Measurements from ENCODE around the gene ARHGEF6.

Gene ARHGEF6

DNA sequence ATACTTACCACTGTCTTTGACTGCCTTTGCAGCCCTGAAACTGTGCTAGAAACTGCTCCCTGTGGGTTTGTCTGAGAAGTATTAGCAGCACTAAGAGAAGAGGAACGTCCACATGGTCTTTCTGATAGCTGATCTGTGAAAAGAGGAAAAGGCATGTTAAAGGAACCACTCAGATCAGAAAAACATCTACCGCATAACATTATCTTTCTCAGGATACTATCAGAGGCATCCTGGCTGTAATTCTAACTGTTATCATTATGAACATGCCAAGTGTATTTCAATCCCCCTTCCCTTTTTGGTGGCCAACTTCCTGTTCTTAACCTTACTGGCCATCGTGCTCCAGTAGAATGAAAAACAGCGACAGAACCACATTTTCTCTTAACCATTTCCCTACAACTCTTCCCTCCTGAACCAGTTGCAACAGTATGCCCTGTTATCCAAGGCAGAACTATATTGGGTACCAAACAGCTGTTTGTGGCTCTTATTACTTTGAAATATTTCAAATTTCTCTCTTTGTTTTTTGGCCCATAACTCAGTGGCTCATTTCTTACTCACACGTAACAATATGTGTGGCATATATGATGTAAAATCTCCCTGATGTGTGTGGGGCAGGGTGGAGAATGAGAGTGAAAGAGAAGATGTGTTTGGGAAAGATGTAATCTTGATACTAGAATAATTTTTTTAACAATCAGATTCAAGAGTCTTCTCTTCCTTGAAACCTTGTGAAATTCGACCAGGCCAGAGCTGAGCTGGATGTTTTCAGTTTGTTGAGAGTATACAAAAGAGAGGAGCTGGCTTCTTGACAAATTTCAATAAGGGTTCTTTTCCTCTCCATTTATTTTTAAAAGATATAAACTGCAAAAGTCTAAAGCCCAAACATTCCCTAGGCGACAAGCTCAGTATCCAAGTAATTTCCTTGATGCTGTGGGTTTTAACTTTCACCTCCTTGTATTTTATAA is 35.2 kb downstream of the ARHGEF6 start:
- no peak for DNase-seq (ENCODE audit: low spot score)

DNA sequence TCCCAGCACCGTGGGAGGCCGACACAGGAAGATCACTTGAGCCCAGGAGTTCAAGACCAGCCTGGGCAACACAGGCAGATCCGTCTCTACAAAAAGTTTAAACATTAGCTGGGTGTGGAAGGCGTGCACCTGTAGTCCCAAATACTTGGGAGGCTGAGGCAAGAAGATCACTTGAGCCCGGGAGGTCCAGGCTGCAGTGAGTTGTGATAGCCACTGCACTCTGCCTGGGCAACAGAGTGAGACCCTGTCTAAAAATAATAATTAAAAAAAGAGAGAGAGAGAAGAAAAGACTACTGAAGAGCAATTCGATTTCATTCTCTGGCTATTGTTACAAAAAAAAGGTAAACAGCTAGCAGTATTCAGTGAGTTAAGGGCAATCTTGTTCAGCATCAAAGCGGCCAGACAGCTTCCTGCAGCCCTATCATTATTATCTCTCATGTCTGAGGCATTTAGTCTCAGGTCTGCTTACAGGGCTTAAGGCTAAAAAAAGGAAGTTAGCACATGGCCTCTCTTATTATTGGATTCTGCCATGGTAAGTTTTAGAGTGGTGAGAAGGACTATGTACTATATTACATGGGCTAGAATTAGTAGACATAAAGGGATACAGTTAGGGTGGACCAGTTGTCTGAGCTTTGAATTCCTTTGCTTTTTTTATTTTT is 37.9 kb downstream of the ARHGEF6 start:
- no peak for DNase-seq (ENCODE audit: low spot score)

DNA sequence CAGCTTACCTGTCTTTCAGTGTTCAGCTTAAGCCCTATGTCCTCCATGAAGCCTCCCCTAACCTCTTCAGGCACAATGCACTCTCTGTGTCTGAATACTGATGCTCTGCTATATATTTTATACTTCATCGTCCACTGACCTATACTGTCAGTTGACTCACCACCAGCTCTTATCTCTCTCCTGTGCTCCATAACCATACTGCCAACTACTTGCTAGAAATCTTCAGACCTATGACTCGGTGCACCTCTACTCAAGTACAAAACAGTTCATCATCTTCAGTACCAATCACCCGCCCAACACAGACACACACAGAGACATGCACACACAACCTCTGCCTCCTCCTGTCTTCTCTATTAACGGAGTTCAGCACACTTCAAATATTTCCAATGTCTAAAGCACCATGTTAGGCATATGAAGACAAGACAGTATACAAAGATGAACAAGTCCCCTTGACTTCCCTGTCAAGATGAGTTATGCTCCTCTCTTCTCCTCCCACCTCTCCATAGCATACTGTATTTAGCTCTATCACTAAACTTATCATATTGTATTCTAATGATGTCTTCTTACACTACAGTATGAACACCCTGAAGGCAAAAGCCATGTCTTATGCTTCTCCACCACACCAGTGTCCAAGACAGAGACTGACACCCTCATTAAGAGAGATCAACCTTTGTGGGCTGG is 42.5 kb downstream of the ARHGEF6 start:
- DNase-seq (ENCODE audit: low spot score) = no peak

DNA sequence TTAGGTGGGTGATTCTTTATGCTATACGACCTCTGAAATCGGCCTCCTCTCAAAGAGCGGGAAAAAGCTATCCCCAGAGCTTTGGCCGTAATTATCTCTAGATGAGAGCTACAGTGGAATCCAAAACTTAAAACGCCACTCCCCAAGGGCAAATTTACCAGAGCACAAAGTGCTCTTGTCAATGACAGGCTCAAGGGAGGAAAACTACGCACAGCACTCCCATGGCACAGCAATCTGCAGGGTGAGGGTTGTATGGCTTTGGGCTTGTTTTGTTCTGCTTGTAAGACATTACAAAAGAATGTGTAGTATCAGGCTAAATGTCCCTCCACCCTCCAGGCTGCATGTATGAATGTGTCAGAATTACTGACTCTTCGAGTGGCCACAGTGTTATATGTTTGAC is 44.0 kb downstream of the ARHGEF6 start:
- DNase-seq (ENCODE audit: low spot score) = no peak

DNA sequence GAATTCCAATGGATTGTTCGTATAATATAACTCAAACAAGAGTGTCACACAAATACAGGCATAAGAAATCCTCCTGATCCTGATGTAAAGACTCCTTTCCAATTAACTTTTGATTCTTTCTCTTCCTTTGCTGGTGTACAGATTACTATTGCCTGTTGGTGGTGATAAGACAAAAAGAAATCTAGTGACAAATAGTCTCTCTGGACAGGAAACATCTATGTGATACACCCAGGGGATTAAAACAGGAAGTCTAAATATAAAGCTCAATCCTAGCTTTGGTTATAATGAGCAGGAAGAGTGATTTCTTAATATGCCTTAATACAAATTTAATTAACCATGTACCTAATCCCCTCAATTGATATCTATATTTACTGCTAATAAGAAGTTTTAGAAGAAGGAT is 45.1 kb downstream of the ARHGEF6 start:
- no peak for DNase-seq (ENCODE audit: low spot score)

DNA sequence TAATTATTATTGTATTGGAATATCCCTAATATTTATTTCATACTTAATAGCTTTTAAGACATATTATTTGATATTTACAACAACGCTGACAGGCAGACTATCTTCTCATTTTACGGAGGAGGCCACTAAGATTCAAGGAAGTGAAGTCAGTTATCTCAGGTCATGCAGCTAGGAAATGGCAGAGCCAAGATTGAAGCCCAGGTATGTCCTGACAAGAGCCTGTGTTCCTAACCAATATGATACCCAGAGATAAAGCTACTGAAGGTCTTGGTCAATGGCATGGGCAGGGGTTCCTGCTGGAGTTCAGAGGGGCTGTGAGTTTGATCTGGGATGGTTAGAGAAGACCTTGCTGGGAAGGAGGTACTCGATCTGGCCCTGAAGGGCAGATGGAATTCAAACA is 47.1 kb downstream of the ARHGEF6 start:
- no peak for DNase-seq (ENCODE audit: low spot score)

DNA sequence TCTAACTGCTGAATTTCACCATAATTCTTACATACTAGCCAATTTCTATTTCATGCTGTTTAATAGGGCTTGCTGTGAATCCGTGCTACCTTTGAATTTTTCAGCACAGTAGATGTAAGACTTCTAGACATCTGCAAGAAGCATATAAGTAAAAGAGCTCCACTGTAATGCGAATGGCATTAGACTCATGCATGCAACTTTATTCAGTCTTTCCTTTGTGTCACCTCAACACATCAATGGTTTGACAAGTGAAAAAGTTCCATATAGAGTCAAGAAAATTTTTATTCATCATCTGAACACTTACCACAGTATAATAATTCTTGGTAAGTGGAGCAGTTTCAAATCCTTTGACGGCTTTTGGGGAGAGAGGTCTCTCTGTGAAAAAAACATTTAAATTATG is 48.9 kb downstream of the ARHGEF6 start:
- no peak for DNase-seq (ENCODE audit: low spot score)

DNA sequence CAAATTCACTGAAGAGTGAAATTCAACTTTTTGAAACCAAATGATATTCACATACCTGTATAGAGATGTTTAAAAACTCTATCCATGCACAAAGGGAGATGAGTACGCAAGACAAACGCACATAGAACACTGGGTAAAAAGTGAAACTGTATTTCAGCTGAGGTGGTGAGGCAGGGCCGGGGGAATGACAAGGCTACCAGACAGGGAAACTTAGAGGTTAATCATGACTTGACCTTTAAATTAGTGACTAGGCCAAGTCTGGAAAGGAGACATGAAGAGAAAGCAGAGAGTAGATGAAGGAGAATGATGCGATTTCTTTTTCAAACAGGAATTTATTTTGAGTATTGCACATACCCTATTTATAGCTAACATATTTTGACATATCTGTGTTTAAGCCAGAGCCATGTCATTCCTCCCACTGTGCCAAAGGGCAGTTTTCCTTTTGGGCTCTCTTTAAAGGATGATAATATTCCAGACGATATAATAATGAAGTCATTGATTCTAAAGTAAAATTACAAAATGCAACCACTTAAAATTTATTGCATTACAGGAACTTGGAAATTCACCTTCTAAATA is 49.4 kb downstream of the ARHGEF6 start:
- DNase-seq (ENCODE audit: low spot score) = no peak

DNA sequence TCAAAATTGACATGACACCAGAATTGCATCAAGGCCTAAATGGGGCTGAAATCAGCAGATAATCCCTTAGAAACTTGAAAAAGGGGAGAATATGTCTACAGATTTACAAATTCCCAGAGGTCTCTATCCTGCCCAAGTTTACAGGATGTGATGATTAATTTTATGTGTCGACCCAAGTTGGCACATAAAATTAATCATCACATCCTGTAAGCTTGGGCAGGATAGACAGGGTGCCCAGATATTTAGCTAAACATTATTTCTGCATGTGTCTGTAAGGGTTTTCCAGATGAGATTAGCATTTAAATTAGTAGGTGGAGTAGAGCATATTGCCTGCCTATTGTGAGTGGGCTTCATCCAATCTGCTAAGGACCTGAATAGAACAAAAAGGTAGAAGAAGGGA is 52.3 kb downstream of the ARHGEF6 start:
- no peak for DNase-seq (ENCODE audit: low spot score)

DNA sequence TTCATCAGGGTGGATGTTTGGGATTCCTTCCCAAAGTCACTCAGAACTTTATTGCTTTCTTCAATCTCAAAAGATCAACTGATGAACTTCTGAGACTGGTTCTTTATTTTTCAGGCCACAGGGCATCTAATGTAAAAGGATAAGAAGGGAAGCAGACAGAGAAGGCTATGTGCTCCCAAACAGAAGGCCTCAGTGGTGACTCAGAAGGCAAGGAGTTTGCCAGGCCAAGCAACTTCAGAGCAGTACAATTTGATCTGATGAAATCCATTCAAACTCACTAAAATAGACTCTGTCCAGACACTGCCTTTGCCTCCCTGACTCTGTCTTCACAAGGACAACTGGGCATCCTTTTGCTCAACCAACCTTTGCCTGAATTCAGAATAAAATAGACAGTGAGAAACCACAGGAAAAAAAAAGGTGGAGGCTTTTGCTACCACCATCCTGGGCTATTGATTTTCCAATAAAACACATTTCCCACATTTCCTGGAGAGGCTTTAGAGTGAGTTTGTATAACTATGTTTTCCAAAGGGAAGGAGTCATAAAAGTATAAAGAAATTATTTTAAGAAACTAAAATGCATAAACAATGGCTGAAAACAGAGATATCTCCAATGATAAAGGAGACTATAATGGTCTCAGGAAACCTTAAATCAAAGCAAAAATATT is 55.2 kb downstream of the ARHGEF6 start:
- no peak for DNase-seq (ENCODE audit: low spot score)

DNA sequence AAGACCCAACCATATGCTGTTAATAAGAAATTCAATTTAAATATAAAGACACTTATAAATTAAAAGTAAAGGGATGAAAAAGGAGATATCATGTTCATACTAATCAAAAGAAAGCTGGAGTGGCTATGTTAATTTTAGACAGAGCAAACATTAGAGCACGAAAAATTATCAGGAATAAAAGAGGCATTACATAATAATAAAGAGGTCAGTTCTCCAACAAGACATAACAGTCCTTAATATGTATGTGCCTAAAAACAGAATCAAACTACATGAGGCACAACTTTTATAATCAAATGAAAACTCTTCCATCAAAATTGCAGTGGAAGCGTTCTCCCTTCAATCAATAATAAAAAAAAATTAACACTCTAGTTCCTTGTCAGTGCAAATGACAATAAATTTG is 62.6 kb downstream of the ARHGEF6 start:
- no peak for DNase-seq (ENCODE audit: low spot score)

DNA sequence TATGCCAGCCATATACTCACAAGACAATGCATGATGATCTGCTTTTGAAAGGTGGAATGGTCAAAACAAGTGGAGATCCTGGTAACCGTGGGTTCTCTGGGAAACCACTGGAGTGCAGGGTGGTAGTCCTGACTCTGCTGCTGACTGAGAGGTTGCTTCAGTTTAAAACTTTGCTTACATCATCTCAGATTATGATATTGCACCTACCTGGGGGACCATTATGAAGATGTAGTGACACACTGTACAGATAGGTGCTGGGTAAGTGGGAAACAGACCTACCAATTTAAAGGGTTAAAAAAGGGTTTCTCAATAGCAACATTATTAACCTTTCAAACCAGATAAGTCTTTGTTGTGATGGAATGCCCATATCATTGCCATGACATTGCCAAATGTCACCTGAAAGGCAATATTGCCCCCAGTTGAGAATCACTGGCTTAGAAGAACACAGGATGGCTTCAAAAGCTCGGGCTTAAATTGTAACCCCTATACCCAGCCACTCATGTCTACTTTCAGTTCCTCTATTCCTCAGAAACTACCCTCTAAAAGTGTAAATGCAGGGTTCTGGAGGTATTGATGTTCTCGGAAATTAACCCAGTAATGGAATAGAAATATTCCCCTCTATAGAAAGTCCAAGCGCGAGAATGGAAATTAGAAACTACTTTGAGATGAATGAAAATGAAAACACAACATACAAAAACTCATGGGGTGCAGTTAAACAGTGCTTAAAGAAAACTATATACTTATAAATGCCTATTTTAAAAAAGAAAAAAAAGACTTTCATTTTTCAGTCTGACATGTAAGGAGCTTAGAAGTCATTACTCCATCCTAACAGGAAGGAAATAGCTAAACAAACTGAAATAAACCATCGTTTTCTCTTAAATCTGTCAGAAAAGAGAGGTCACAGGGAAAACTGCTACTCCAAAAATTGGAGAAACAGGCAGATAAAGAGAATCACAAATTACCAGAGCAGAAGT is 65.8 kb downstream of the ARHGEF6 start:
- DNase-seq (ENCODE audit: low spot score) = no peak

DNA sequence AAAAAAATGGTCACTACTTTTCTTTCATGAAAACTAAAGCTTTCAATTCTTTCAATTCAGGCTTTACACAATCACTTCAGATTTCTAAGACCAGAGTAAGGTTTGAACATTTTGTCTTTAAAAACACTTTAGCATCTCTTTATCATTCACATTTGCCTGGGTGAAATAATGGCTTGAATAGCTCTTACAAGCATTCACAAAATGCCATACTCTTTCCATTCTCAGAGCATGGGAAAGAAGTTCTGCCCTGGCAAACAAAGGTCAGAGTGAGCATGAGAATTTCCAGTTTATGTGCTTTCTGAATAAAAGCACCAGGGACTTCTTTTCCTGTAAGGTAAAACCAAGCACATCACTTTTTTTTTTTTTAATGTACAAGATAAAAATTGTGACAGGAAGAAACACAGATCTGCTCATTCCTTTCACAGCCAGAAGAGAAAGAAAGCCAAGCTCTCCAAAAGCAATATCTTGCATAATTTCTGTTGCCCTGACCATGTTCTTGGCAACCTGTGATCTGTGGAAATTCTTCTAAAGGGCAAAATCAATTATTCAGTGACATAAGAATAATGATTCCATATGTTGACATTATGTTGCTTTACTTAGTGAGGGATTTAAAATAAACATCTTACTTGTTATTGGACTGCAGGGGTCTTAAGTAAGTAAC is 68.0 kb downstream of the ARHGEF6 start:
- DNase-seq (ENCODE audit: low spot score) = no peak

DNA sequence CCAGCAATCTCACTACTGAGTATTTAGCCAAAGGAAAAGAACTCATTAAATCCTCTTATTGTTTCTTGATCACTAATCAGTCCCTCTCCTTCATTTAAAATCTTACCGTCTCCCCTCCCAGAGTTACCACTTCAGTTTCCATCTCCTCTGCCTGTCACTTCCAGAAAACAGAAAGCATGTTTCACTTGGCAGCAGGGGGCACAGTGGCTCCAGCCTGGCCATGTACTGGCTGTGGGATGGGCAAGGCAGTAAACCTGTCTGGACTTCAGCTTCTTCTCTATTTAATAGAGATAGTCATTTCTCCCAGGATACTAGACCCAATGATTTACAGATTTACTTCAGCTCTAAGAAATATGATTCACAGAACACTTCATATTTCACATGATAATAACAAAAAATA is 69.6 kb downstream of the ARHGEF6 start:
- no peak for DNase-seq (ENCODE audit: low spot score)

DNA sequence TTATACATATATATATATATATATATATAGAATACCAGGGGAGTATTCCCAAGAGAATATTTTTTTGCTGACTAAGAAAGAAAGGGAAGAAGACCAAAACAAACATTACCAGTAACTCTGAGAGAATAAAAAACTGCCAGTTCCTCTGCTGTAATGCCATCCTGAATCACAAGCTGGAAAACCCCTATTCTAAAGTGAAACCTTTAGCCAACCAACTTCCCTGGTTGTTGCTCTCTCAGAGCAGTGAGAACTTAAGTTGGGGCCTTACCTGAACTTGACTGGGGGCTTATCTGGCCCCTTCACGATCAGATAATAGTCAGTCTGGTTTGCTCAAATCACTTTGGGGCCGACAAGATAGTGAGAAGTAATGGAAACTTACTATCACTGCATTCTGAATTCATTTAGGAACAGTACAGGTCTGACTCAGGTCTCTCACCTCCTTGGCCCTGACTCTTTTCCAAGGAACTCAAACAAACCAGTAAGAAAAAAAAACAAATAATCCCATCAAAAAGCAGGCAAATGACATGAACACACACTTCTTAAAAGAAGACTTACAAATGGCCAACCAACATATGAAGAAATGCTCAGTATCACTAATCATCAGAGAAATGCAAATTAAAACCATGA is 70.3 kb downstream of the ARHGEF6 start:
- DNase-seq (ENCODE audit: low spot score) = no peak

DNA sequence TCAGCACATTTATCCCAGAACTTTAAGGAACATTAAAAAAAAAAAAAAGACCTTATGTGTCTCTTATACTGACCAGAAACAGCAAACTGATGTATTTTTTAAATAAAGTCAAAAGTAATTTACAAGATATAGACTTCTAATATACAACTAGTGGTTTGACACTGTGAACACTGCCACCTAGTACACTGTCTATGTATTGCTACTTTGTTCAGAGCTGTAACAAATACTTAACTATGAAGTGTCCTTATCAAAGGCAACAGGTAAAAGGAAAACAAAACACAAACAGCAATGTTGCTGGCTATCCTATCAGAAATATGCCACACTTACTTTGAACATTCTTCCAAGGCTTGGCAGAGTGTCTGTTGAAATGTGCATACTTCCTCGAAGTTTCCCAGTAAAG is 72.4 kb downstream of the ARHGEF6 start:
- DNase-seq (ENCODE audit: low spot score) = no peak

DNA sequence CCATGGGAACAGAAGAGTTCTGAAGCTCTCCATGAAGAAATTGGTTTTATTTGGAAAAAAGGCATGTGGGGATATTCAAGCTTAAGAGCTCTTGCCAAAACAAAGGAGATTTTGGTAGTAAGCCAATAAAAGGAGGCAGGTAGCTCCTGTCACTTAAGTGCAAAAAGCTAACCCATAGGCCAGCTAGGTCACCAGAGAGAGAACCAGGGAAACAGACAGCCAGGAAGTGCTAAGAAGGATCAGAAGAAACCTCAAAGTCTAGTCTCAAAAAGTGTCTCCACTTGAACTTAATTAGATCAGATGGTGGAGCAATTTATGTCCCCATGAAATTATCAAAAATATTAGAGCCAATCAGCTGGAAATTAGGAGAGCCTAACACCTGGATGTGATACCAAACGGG is 83.6 kb downstream of the ARHGEF6 start:
- DNase-seq (ENCODE audit: low spot score) = no peak

DNA sequence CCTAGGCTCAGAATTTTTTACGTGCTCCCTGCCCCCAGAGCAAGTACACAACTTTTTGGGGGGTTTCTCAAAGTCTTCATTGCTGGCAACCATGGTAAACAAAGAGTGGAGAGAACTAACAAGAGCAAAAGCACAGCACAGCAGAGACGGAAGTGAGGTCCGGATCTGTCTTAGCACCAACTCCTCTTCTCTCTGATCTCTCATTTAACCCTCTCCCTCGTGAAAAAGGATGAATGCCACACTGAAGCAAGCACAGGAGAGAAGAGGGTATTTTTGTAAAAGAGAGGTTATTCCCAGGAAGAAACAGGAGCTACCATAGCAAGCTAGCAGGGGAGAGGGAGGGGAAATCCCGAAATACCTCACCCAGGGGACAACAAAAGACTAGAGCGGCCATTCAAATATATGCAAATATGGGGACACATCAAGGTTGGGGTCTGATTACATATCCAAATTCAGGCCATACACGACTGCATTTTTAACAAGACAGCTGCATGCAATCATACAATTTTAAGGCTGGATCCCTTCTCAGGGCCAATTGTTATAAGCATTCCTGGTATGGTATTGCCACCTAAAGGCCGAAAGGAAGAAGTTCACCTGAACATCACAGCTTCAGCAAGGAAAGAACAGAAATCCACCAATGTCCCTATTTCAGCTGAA is 86.2 kb downstream of the ARHGEF6 start:
- DNase-seq (ENCODE audit: low spot score) = peak; percentile 16

DNA sequence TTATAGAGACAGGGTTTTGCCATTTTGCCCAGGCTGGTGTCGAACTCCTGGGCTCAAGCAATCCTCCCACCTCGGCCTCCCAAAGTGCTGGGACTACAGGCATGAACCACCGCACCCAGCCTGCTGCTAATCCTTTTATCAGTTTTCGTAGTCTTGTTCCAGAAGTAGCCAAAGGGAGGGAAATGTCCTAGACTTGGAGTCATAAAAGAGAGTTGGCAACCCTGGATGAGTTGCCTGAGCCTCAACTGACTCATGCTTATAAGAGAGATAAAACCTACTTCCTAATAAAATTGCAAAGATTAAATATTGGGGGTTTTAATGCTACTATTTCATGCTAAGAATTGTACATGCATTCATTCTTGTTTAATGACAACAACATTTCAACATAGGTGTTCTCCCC is 88.5 kb downstream of the ARHGEF6 start:
- no peak for DNase-seq (ENCODE audit: low spot score)

All from LoVo (cell line).